Effector memory CD8-positive, alpha-beta T cell (primary cell): ENCODE results near the gene RCL1.
"Not testable (repeated sequence)": the region's sequence is repeated elsewhere in the genome, so short reads cannot be mapped to it uniquely, and the experiment has no call there.

Source experiments
- ATAC-seq: fragments of 150-1000 bp; cut with Tn5 transposase; replicated peaks from 2 replicates; pipeline ENCODE4 v1.10.0; 2021; ENCODE audit warnings: mild to moderate bottlenecking, moderate library complexity
- DNase-seq, 3 experiments: peaks; one replicate each; pipeline ENCODE4 v3.0.0; 2021
- H3K27ac Mint-ChIP-seq, 2 donors: one replicate each; pipeline ENCODE4 v1.8.0; 2022; ENCODE audit warnings: mild to moderate bottlenecking in 2 of 2, mixed read lengths in 2 of 2, moderate library complexity in 2 of 2
- H3K27me3 Mint-ChIP-seq, 2 donors: one replicate each; pipeline ENCODE4 v1.8.0; 2022; ENCODE audit warnings: mixed read lengths in 2 of 2
- H3K36me3 Mint-ChIP-seq: one replicate; pipeline ENCODE4 v1.8.0; 2022; ENCODE audit warnings: mild to moderate bottlenecking, moderate library complexity, mixed read lengths; ENCODE audit not compliant: insufficient read depth
- H3K4me1 Mint-ChIP-seq, 2 donors: one replicate each; pipeline ENCODE4 v1.8.0; 2022; ENCODE audit warnings: low read depth in 2 of 2, mixed read lengths in 2 of 2
- H3K4me3 Mint-ChIP-seq, 2 donors: one replicate each; pipeline ENCODE4 v1.8.0; 2022; ENCODE audit warnings: mild to moderate bottlenecking in 2 of 2, mixed read lengths in 2 of 2, moderate library complexity in 2 of 2
- H3K9me3 Mint-ChIP-seq, 2 donors: one replicate each; pipeline ENCODE4 v1.8.0; 2022; ENCODE audit warnings: mixed read lengths in 2 of 2

RCL1 gene

GRCh38 chr9:4899853-4900252, 107.1 kb downstream of the RCL1 start:
- not testable (repeated sequence) for H3K27me3 Mint-ChIP-seq, H3K4me3 Mint-ChIP-seq, H3K9me3 Mint-ChIP-seq, ATAC-seq, DNase-seq, H3K27ac Mint-ChIP-seq, H3K4me1 Mint-ChIP-seq, H3K36me3 Mint-ChIP-seq

- Mint-ChIP-seq H3K27ac (peak overlapping the region; percentile 65 to 84), H3K4me3 (peak overlapping the region; percentile 57 to 59)
- DNase-seq: peak in 1 of 3 experiments; percentile 16
- not testable (repeated sequence) for H3K9me3 Mint-ChIP-seq, H3K27me3 Mint-ChIP-seq, H3K4me1 Mint-ChIP-seq, H3K36me3 Mint-ChIP-seq
- peak; percentile 58 for ATAC-seq
Measured at GRCh38 chr9:4901401-4902134, 108.8 kb downstream of the RCL1 start.

- H3K9me3 Mint-ChIP-seq: peaks cover 0 to 3% of the 10 kb centered on the region in 2 donors
- peaks cover 3 to 8% of the 10 kb centered on the region in 2 donors for H3K4me1 Mint-ChIP-seq
- H3K4me3 Mint-ChIP-seq: peak overlapping the region; percentile 57 to 59
- no peaks in the 10 kb centered on the region for H3K36me3 Mint-ChIP-seq
- DNase-seq (no peak), ATAC-seq (no peak)
- no peaks in the 10 kb centered on the region for H3K27me3 Mint-ChIP-seq
- H3K27ac Mint-ChIP-seq: peak overlapping the region in 1 of 2 donors; percentile 84
Measured at GRCh38 chr9:4902135-4902475, 109.4 kb downstream of the RCL1 start.

- H3K27ac Mint-ChIP-seq: no peak overlapping the region
- no peak overlapping the region for H3K4me3 Mint-ChIP-seq
- no peak for ATAC-seq
- DNase-seq: no peak
- peaks cover 3 to 8% of the 10 kb centered on the region in 2 donors for H3K4me1 Mint-ChIP-seq
- H3K36me3 Mint-ChIP-seq: no peaks in the 10 kb centered on the region
- no peaks in the 10 kb centered on the region for H3K27me3 Mint-ChIP-seq
- H3K9me3 Mint-ChIP-seq: no peaks in the 10 kb centered on the region
Measured at GRCh38 chr9:4904322-4905134, 111.8 kb downstream of the RCL1 start.

GRCh38 chr9:4905135-4905490, 112.4 kb downstream of the RCL1 start:
- Mint-ChIP-seq H3K4me3 (no peak overlapping the region), H3K36me3 (no peaks in the 10 kb centered on the region)
- ATAC-seq: no peak

More at GRCh38 chr9:4905135-4905490, 112.4 kb downstream of the RCL1 start:
- Mint-ChIP-seq H3K9me3 (no peaks in the 10 kb centered on the region), H3K27me3 (no peaks in the 10 kb centered on the region), H3K4me1 (peaks cover 3 to 8% of the 10 kb centered on the region in 2 donors), H3K27ac (no peak overlapping the region)
- DNase-seq: no peak
